GM21528 (cell line): ENCODE results near the gene DAZAP1.
"Not testable (repeated sequence)": the region's sequence is repeated elsewhere in the genome, so short reads cannot be mapped to it uniquely, and the experiment has no call there.

Experiments
- ATAC-seq: cut with Tn5 transposase; IDR thresholded peaks from one replicate; pipeline ENCODE4 v1.9.1; 2021; ENCODE audit warnings: mild to moderate bottlenecking, moderate library complexity; ENCODE audit not compliant: unreplicated experiment, low FRiP score

The DAZAP1 gene

GRCh38 chr19:1438933-1439354, 31.6 kb downstream of the DAZAP1 start:
- ATAC-seq, result no peak

- not testable (repeated sequence) for ATAC-seq
Measured at GRCh38 chr19:1439525-1440417, 32.4 kb downstream of the DAZAP1 start.

- ATAC-seq, result no peak
Measured at GRCh38 chr19:1440418-1440801, 33.0 kb downstream of the DAZAP1 start.

- no peak for ATAC-seq
Measured at GRCh38 chr19:1441022-1441426, 33.6 kb downstream of the DAZAP1 start.

GRCh38 chr19:1441677-1442438, 34.5 kb downstream of the DAZAP1 start:
- no peak for ATAC-seq

- peak; percentile 48 for ATAC-seq
Measured at GRCh38 chr19:1445185-1445931, 38.0 kb downstream of the DAZAP1 start.

GRCh38 chr19:1445932-1446712, 38.7 kb downstream of the DAZAP1 start:
- no peak for ATAC-seq

- ATAC-seq, result no peak
Measured at GRCh38 chr19:1446713-1447481, 39.5 kb downstream of the DAZAP1 start.

GRCh38 chr19:1447504-1447903, 40.1 kb downstream of the DAZAP1 start:
- no peak for ATAC-seq

- ATAC-seq, result no peak
Measured at GRCh38 chr19:1447944-1448343, 40.6 kb downstream of the DAZAP1 start.

GRCh38 chr19:1449467-1450442, 42.4 kb downstream of the DAZAP1 start, which contains the start of gene APC2:
APC2 (plus strand) TSS chr19:1450121; CDS start chr19:1453002, 2,881 bp downstream.
- ATAC-seq, result no peak

- no peak for ATAC-seq
Measured at GRCh38 chr19:1450735-1451731, 43.6 kb downstream of the DAZAP1 start.

- ATAC-seq, result no peak
Measured at GRCh38 chr19:1451916-1452801, 44.8 kb downstream of the DAZAP1 start.

GRCh38 chr19:1452802-1453524, 45.6 kb downstream of the DAZAP1 start:
- ATAC-seq, result no peak
